HG03558 (cell line): ENCODE measurements around the gene ETFA.

ENCODE experiments used
- ATAC-seq: cut with Tn5 transposase; IDR thresholded peaks from one replicate; pipeline ENCODE4 v1.9.1; 2021; ENCODE audit warnings: moderate number of reproducible peaks; ENCODE audit not compliant: unreplicated experiment; ENCODE audit errors: extremely low read depth

ETFA gene

GRCh38 chr15:76340803-76341365 is 29.6 kb upstream of the ETFA start:
- no peak for ATAC-seq

GRCh38 chr15:76340198-76340802 is 29.0 kb upstream of the ETFA start:
- ATAC-seq, result no peak

- no peak for ATAC-seq
Observed at GRCh38 chr15:76339305-76340197, 28.3 kb upstream of the ETFA start.

- ATAC-seq, result no peak
Observed at GRCh38 chr15:76338486-76339304, 27.4 kb upstream of the ETFA start.

GRCh38 chr15:76337696-76338485 is 26.6 kb upstream of the ETFA start:
- ATAC-seq, result no peak

- no peak for ATAC-seq
Observed at GRCh38 chr15:76337059-76337695, 25.9 kb upstream of the ETFA start.

- no peak for ATAC-seq
Observed at GRCh38 chr15:76336254-76337058, 25.2 kb upstream of the ETFA start, which contains the start of gene ISL2. Gene ISL2, plus strand, starts transcription at chr15:76336773. Its CDS starts 111 bp downstream, at chr15:76336884.

GRCh38 chr15:76335307-76336253 is 24.3 kb upstream of the ETFA start:
- no peak for ATAC-seq

GRCh38 chr15:76334438-76335306 is 23.4 kb upstream of the ETFA start:
- ATAC-seq, result no peak

GRCh38 chr15:76333720-76334437 is 22.6 kb upstream of the ETFA start:
- ATAC-seq, result no peak

- ATAC-seq, result no peak
Observed at GRCh38 chr15:76333309-76333708, 22.0 kb upstream of the ETFA start.

- ATAC-seq, result no peak
Observed at GRCh38 chr15:76332796-76333195, 21.5 kb upstream of the ETFA start.

- ATAC-seq, result no peak
Observed at GRCh38 chr15:76330080-76330680, 18.9 kb upstream of the ETFA start.

- ATAC-seq, result no peak
Observed at GRCh38 chr15:76328958-76329357, 17.7 kb upstream of the ETFA start.

GRCh38 chr15:76328106-76328696 is 16.9 kb upstream of the ETFA start:
- ATAC-seq, result no peak
